OCI-LY3 (cell line): ENCODE data around the gene SLC10A6.
A peak's percentile ranks its signal among the peaks of the same experiment; 100 is the strongest.

Source experiments
- H2AFZ ChIP-seq: fragments of 200-600, 300-600 bp; shearing (Covaris generic); 2 replicates; pipeline ENCODE4 v1.6.0; 2014; ENCODE audit warnings: antibody characterized with exemption, low read depth, low read length
- H3K27ac ChIP-seq: fragments of 200-600, 300-600 bp; sonication (generic); 2 replicates; pipeline ENCODE4 v1.5.1; 2014; ENCODE audit warnings: mild to moderate bottlenecking, low read length, moderate library complexity, mixed read lengths
- H3K27me3 ChIP-seq: fragments of 200-600, 300-600 bp; sonication (generic); 2 replicates; pipeline ENCODE4 v1.6.1; 2014; ENCODE audit warnings: low read depth, low read length, mixed read lengths
- H3K36me3 ChIP-seq: fragments of 200-600, 300-600 bp; sonication (generic); replicated peaks from 2 replicates; pipeline ENCODE3; 2014; ENCODE audit warnings: low read depth, low read length, mixed read lengths
- H3K4me1 ChIP-seq: fragments of 300-600, 200-600 bp; sonication (generic); 2 replicates; pipeline ENCODE4 v1.6.1; 2014; ENCODE audit warnings: low read length, mixed read lengths
- H3K4me2 ChIP-seq: fragments of 200-600, 300-600 bp; sonication (generic); 2 replicates; pipeline ENCODE4 v1.6.1; 2014; ENCODE audit warnings: low read length, mixed read lengths
- H3K4me3 ChIP-seq: fragments of 300-600, 200-600 bp; sonication (generic); 2 replicates; pipeline ENCODE4 v1.5.1; 2014; ENCODE audit warnings: antibody characterized with exemption, mild to moderate bottlenecking, low read length, moderate library complexity
- H3K79me2 ChIP-seq: fragments of 300-600, 200-600 bp; shearing (Covaris generic); 2 replicates; pipeline ENCODE4 v1.6.1; 2014; ENCODE audit warnings: mild to moderate bottlenecking, low read length, mixed read lengths
- H3K9ac ChIP-seq: fragments of 300-600, 200-600 bp; shearing (Covaris generic); 2 replicates; pipeline ENCODE4 v1.6.0; 2014; ENCODE audit warnings: mild to moderate bottlenecking, low read length, moderate library complexity
- H3K9me3 ChIP-seq: fragments of 200-600, 300-600 bp; shearing (Covaris generic); 2 replicates; pipeline ENCODE4 v1.6.1; 2014; ENCODE audit warnings: low read length, mixed read lengths; ENCODE audit not compliant: insufficient read depth
- H4K20me1 ChIP-seq: fragments of 200-600, 300-600 bp; sonication (generic); 2 replicates; pipeline ENCODE4 v1.6.1; 2016; ENCODE audit warnings: low read length, mixed read lengths; ENCODE audit not compliant: insufficient read depth
- EZH2phosphoT487 ChIP-seq: fragments of 200-600 bp; shearing (Covaris generic); IDR thresholded peaks from 2 replicates; pipeline ENCODE4 v1.6.1; 2018; ENCODE audit warnings: antibody characterized with exemption, mixed run types, low read depth
- TF ChIP-seq, protein P1 (sequence below): fragments of 200-600, 300-600 bp; sonication (generic); IDR thresholded peaks from 2 replicates; pipeline ENCODE4 v1.5.1; 2014; ENCODE audit warnings: antibody characterized with exemption, low read length, low read depth

SLC10A6 gene

DNA sequence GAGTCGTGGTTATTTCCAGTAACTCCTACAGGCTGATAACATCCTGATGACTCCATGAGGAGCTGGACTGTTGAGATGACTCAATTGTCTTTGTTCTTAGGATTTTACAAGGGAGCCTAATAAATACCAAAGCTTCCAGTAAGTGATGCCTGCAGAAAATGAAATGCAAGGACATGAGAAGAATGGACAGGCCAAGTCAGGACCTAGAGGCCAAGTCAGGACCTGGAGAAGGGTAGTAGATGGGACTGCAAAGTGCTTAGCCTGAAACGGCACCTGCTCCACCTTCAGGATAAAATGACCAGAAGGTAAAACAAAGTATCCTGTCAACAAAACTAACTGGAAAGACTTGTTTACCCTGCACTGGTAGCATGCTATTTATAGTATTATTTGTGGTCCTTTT lies 6.4 kb upstream of the SLC10A6 start:
- Histone ChIP-seq H3K36me3 (no peaks in the 10 kb centered on the region), H2AFZ (no peak overlapping the region), H3K4me1 (no peaks in the 10 kb centered on the region), H3K4me3 (no peak overlapping the region), H3K9me3 (no peaks in the 10 kb centered on the region), H3K27me3 (no peaks in the 10 kb centered on the region), H3K4me2 (no peak overlapping the region), H3K79me2 (no peaks in the 10 kb centered on the region), H4K20me1 (no peaks in the 10 kb centered on the region), H3K9ac (no peak overlapping the region), H3K27ac (no peak overlapping the region)
- no peak for TF ChIP-seq EZH2phosphoT487
- TF ChIP-seq, protein P1, sequence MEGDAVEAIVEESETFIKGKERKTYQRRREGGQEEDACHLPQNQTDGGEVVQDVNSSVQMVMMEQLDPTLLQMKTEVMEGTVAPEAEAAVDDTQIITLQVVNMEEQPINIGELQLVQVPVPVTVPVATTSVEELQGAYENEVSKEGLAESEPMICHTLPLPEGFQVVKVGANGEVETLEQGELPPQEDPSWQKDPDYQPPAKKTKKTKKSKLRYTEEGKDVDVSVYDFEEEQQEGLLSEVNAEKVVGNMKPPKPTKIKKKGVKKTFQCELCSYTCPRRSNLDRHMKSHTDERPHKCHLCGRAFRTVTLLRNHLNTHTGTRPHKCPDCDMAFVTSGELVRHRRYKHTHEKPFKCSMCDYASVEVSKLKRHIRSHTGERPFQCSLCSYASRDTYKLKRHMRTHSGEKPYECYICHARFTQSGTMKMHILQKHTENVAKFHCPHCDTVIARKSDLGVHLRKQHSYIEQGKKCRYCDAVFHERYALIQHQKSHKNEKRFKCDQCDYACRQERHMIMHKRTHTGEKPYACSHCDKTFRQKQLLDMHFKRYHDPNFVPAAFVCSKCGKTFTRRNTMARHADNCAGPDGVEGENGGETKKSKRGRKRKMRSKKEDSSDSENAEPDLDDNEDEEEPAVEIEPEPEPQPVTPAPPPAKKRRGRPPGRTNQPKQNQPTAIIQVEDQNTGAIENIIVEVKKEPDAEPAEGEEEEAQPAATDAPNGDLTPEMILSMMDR = no peak

DNA sequence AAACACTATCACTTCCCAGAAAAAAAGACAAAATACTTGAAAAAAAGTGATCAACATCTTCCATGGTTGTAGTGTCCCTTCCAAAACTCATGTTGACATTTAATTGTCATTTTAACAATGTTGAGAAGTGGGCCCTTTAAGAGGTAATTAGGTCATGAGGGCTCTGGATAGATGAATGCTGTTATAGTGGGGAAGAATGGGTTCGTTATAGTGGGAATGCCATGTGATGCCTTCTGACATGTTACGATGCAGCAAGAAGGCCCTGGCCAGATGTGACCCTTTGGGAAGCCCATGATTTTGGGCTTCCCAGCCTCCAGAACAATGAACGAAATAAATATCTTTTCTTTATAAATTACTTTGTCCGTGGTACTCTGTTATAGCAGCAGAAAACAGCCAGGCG lies 4.0 kb upstream of the SLC10A6 start:
- H3K4me1 ChIP-seq = no peaks in the 10 kb centered on the region
- H2AFZ ChIP-seq = no peak overlapping the region
- no peaks in the 10 kb centered on the region for H3K27me3 ChIP-seq
- no peaks in the 10 kb centered on the region for H3K36me3 ChIP-seq
- TF ChIP-seq, protein P1 = no peak
- TF ChIP-seq EZH2phosphoT487 = no peak
- no peak overlapping the region for H3K4me3 ChIP-seq
- H3K9me3 ChIP-seq = no peaks in the 10 kb centered on the region
- H3K4me2 ChIP-seq = no peak overlapping the region
- H3K79me2 ChIP-seq = no peaks in the 10 kb centered on the region
- H3K9ac ChIP-seq = no peak overlapping the region
- no peak overlapping the region for H3K27ac ChIP-seq
- no peaks in the 10 kb centered on the region for H4K20me1 ChIP-seq

DNA sequence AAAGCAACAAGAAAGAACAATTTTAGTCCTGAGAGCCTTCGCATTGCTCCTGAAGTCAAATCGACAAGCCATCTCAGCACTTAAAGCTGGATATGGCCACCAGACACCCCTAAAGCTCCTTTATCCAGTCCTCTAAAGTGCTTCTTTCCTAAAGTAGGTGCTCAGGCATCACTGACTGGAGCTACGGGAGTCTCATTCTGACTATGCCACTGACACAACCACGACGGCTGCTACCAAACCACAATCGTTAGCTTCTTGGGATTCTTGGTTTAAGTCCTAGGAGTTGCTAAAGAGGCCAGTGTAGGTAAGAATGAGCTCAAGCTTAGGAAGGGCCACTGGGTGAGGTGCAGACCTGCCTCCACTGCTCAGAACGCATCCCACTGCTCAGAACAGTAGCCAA lies 1.0 kb downstream of the SLC10A6 start:
- Histone ChIP-seq H3K79me2 (no peaks in the 10 kb centered on the region), H3K27ac (no peak overlapping the region), H2AFZ (peak overlapping the region; percentile 33; the same call in 1 of the 2 replicates), H3K36me3 (no peaks in the 10 kb centered on the region), H4K20me1 (no peaks in the 10 kb centered on the region), H3K4me2 (no peak overlapping the region; the same call in 1 of the 2 replicates), H3K4me3 (no peak overlapping the region), H3K9ac (no peak overlapping the region), H3K4me1 (peaks cover 7% of the 10 kb centered on the region), H3K27me3 (no peaks in the 10 kb centered on the region), H3K9me3 (no peaks in the 10 kb centered on the region)
- TF ChIP-seq EZH2phosphoT487 = no peak
- TF ChIP-seq, protein P1 = no peak

DNA sequence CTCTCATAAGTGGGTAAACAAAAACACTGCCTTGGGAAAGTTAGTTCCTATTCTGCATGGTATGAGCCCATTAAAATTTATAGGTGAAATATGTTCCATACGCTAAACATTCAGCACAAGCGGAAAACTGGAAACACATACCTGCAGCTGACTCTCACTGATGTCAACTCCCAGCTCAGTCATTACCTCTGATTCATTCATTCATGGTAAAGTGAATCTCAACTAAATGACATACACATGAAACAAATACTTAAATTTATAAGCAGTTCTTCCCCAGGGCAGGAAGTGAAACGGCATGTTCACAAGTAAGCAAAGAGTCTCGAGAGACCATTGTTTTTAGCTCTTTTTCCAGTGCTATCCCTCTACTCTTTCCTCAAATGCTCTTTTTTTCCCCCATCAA lies 1.6 kb downstream of the SLC10A6 start:
- no peak overlapping the region for H3K9ac ChIP-seq
- TF ChIP-seq, protein P1 = no peak
- no peak for TF ChIP-seq EZH2phosphoT487
- H4K20me1 ChIP-seq = no peaks in the 10 kb centered on the region
- H3K4me1 ChIP-seq = peaks cover 7% of the 10 kb centered on the region
- H3K4me2 ChIP-seq = no peak overlapping the region; the same call in 1 of the 2 replicates
- peak overlapping the region; percentile 33; the same call in 1 of the 2 replicates for H2AFZ ChIP-seq
- H3K79me2 ChIP-seq = no peaks in the 10 kb centered on the region
- no peak overlapping the region for H3K4me3 ChIP-seq
- no peaks in the 10 kb centered on the region for H3K9me3 ChIP-seq
- no peaks in the 10 kb centered on the region for H3K27me3 ChIP-seq
- no peaks in the 10 kb centered on the region for H3K36me3 ChIP-seq
- H3K27ac ChIP-seq = no peak overlapping the region
